Suprapubic skin (tissue), 4 donors: ENCODE data around the gene CAPN10. TPM values are rescaled to one million over a fixed set of nuclear protein-coding genes. Genes with fewer than 3 reads are reported as not detected.

Experiments
- DNase-seq, 2 donors: peaks; one replicate each; pipeline ENCODE4 v3.0.0-alpha.2; 2019; ENCODE audit warnings: low spot score in 2 of 2
- H3K27ac ChIP-seq: fragments of 200-600 bp; sonication (generic); one replicate; pipeline ENCODE4 v1.5.1; 2019
- H3K27me3 ChIP-seq: fragments of 200-600 bp; sonication (generic); one replicate; pipeline ENCODE4 v1.5.1; 2019
- H3K36me3 ChIP-seq: fragments of 200-600 bp; sonication (generic); one replicate; pipeline ENCODE4 v1.5.1; 2019
- H3K4me1 ChIP-seq: fragments of 200-600 bp; sonication (generic); one replicate; pipeline ENCODE4 v1.5.1; 2019
- H3K4me3 ChIP-seq: fragments of 200-600 bp; sonication (generic); one replicate; pipeline ENCODE4 v1.5.1; 2019; ENCODE audit warnings: mild to moderate bottlenecking
- H3K9me3 ChIP-seq: fragments of 200-600 bp; sonication (generic); one replicate; pipeline ENCODE4 v1.5.1; 2019
- CTCF ChIP-seq, 2 donors: fragments of 200-600 bp in 1 of 2; fragments of 450-650 bp in 1 of 2; sonication (generic) in 1 of 2; IDR thresholded peaks; one replicate each; pipeline ENCODE4 v1.5.1; 2016 to 2019; ENCODE audit warnings: antibody characterized with exemption in 2 of 2, mild to moderate bottlenecking in 1 of 2, moderate library complexity in 1 of 2
- EP300 ChIP-seq: sonication (generic); formaldehyde crosslinking; IDR thresholded peaks from one replicate; pipeline ENCODE4 v1.6.1; 2017; ENCODE audit warnings: antibody characterized with exemption
- POLR2A ChIP-seq, 2 donors: fragments of 450-650 bp; IDR thresholded peaks; one replicate each; pipeline ENCODE4 v1.6.1; 2017; ENCODE audit warnings: antibody characterized with exemption in 2 of 2, mild to moderate bottlenecking in 2 of 2, moderate library complexity in 2 of 2
- POLR2AphosphoS5 ChIP-seq, 3 donors: sonication (generic); formaldehyde crosslinking; IDR thresholded peaks; one replicate each; pipeline ENCODE4 v1.6.1; 2017; ENCODE audit warnings: antibody characterized with exemption in 3 of 3
- WGBS: methylation state at CpG from one replicate; pipeline ENCODE4 v1.1.5; 2018; 5-methylcytosine and 5-hydroxymethylcytosine counted together
- total RNA-seq, 4 donors: library from RNA; depleted of rRNA; stranded (reverse); fragments of >200 nt; gene quantifications; one replicate each; pipeline ENCODE4 v1.1.0, GENCODE V29; 2016

The CAPN10 gene
- total RNA-seq, 4 donors from 2014 or later = 31.3 to 73.6 (median 37.9) TPM

GRCh38 chr2:240565333-240566202 is 21.0 kb upstream of the CAPN10 start:
- H3K4me3 ChIP-seq = peak overlapping the region; percentile 61
- TF ChIP-seq POLR2A (IDR thresholded peaks at IDR 0.05) (no peak), POLR2AphosphoS5 (IDR thresholded peaks at IDR 0.05) (no peak), CTCF (IDR thresholded peaks at IDR 0.05) (no peak), EP300 (no peak)
- DNase-seq = peak; percentile 90 to 93
- 68% methylated on average over 17 of the region's 26 CpGs for WGBS
- H3K27ac ChIP-seq = peak overlapping the region; percentile 91
- H3K4me1 ChIP-seq = peaks cover 78% of the 10 kb centered on the region
- H3K9me3 ChIP-seq = no peaks in the 10 kb centered on the region
- no peaks in the 10 kb centered on the region for H3K36me3 ChIP-seq
- H3K27me3 ChIP-seq = no peaks in the 10 kb centered on the region

GRCh38 chr2:240566203-240567136 is 20.1 kb upstream of the CAPN10 start:
- Histone ChIP-seq H3K4me1 (peaks cover 84% of the 10 kb centered on the region), H3K27ac (peak overlapping the region; percentile 91), H3K9me3 (no peaks in the 10 kb centered on the region), H3K27me3 (no peaks in the 10 kb centered on the region), H3K36me3 (peaks cover under 1% of the 10 kb centered on the region), H3K4me3 (peak overlapping the region; percentile 61)
- DNase-seq = peak; percentile 96 to 98
- WGBS = 11% methylated on average over 9 of the region's 53 CpGs
- TF ChIP-seq CTCF (IDR thresholded peaks at IDR 0.05) = peak; percentile 57 to 99
- no peak for TF ChIP-seq POLR2A (IDR thresholded peaks at IDR 0.05)
- TF ChIP-seq POLR2AphosphoS5 (IDR thresholded peaks at IDR 0.05) = no peak
- TF ChIP-seq EP300 = no peak

GRCh38 chr2:240567137-240567871 is 19.2 kb upstream of the CAPN10 start:
- Histone ChIP-seq H3K27me3 (no peaks in the 10 kb centered on the region), H3K4me1 (peaks cover 80% of the 10 kb centered on the region), H3K36me3 (peaks cover 9% of the 10 kb centered on the region), H3K27ac (peak overlapping the region; percentile 91), H3K4me3 (peak overlapping the region; percentile 61), H3K9me3 (no peaks in the 10 kb centered on the region)
- TF ChIP-seq POLR2A (IDR thresholded peaks at IDR 0.05) (no peak), EP300 (no peak), CTCF (IDR thresholded peaks at IDR 0.05) (no peak), POLR2AphosphoS5 (IDR thresholded peaks at IDR 0.05) (no peak)
- 22% methylated on average over 26 of the region's 26 CpGs for WGBS
- DNase-seq = peak; percentile 76 to 77

GRCh38 chr2:240567872-240568677 is 18.5 kb upstream of the CAPN10 start, which contains the start of gene RNPEPL1:
Gene RNPEPL1, plus strand, starts transcription at chr2:240568484. Its CDS starts 103 bp downstream, at chr2:240568587.
- H3K27ac ChIP-seq = peak within 1 kb of the TSS; percentile 91
- no peak for TF ChIP-seq EP300
- TF ChIP-seq CTCF (IDR thresholded peaks at IDR 0.05) = no peak
- TF ChIP-seq POLR2AphosphoS5 (IDR thresholded peaks at IDR 0.05) = no peak
- TF ChIP-seq POLR2A (IDR thresholded peaks at IDR 0.05) = no peak
- H3K4me3 ChIP-seq = peak within 1 kb of the TSS; percentile 61
- DNase-seq = peak; percentile 73 to 79
- H3K4me1 ChIP-seq = peaks cover 72% of the 10 kb centered on the region
- H3K9me3 ChIP-seq = no peaks in the 10 kb centered on the region
- H3K27me3 ChIP-seq = no peaks in the 10 kb centered on the region
- H3K36me3 ChIP-seq = peaks cover 16% of the 10 kb centered on the region
- WGBS = 0% methylated on average over 18 of the region's 106 CpGs
